ENCODE data around the gene MAP1LC3A.

Gene MAP1LC3A

DNA sequence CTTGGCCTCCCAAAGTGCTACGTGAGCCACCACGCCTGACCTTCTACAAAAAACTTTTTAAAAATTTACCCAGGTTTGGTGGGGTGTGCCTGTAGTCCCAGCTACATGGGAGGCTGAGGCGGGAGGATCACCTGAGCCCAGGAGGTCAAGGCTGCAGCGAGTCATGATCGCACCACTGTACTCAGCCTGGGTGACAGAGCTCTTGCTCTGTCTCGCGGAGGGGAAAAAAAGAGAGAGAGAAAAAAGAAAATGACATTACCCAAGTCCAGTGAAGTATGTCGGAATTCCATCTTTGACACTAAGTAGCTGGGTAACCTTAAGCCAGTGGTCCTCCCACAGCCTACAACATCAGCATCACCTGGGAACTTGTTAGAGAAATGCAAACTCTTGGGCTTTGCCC, 18.8 kb upstream of the MAP1LC3A start:
- TF ChIP-seq, protein P1, sequence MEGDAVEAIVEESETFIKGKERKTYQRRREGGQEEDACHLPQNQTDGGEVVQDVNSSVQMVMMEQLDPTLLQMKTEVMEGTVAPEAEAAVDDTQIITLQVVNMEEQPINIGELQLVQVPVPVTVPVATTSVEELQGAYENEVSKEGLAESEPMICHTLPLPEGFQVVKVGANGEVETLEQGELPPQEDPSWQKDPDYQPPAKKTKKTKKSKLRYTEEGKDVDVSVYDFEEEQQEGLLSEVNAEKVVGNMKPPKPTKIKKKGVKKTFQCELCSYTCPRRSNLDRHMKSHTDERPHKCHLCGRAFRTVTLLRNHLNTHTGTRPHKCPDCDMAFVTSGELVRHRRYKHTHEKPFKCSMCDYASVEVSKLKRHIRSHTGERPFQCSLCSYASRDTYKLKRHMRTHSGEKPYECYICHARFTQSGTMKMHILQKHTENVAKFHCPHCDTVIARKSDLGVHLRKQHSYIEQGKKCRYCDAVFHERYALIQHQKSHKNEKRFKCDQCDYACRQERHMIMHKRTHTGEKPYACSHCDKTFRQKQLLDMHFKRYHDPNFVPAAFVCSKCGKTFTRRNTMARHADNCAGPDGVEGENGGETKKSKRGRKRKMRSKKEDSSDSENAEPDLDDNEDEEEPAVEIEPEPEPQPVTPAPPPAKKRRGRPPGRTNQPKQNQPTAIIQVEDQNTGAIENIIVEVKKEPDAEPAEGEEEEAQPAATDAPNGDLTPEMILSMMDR (IDR thresholded peaks at IDR 0.05; ENCODE audit: borderline replicate concordance, control extremely low read depth, extremely low read depth, insufficient read depth, missing control alignments) = no peak
- DNase-seq (ENCODE audit: low spot score) = no peak
- in situ Hi-C loops (cut with MboI; ENCODE audit: low sequenced_read_pairs, unreplicated experiment) = loop anchor here (10.0 kb wide), 2 partner anchors 165 to 225 kb away; partner anchors contain the start of gene TP53INP2

DNA sequence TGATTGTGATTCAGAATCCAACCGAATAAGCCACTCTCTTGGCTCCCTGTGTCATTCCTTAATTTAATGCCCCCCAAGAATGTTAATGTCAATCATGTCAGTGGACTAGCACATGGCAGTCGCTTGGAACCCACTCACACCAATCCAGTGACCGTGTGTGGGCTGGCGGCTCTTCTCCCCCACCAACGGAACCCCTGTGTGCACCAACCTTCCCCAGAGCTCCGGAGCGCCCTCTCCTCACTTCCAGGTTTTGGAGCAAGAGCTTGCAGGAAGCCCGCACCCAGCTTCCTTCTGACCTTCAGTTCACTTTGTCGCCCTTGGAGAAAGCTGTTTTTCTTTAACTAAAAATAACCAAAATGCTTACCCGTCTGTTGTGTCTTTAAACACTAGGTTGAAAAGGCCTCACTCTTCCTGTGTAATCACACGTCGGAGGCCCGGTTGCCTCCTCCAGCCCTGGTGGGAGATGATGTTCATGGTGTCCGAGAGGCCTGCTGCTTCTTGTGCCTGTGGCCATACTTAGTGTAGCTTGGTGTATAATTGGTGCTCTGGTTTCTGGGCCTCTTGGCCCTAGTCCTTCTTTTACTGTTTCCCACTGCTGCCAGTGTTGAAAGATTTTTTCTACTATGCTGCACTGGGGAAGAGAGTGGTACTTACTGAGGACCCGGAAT, 17.8 kb upstream of the MAP1LC3A start:
- TF ChIP-seq, protein P1 (IDR thresholded peaks at IDR 0.05; ENCODE audit: borderline replicate concordance, control extremely low read depth, extremely low read depth, insufficient read depth, missing control alignments) = no peak
- no peak for DNase-seq (ENCODE audit: low spot score)
- in situ Hi-C loops (cut with MboI; ENCODE audit: low sequenced_read_pairs, unreplicated experiment) = no loop called here

DNA sequence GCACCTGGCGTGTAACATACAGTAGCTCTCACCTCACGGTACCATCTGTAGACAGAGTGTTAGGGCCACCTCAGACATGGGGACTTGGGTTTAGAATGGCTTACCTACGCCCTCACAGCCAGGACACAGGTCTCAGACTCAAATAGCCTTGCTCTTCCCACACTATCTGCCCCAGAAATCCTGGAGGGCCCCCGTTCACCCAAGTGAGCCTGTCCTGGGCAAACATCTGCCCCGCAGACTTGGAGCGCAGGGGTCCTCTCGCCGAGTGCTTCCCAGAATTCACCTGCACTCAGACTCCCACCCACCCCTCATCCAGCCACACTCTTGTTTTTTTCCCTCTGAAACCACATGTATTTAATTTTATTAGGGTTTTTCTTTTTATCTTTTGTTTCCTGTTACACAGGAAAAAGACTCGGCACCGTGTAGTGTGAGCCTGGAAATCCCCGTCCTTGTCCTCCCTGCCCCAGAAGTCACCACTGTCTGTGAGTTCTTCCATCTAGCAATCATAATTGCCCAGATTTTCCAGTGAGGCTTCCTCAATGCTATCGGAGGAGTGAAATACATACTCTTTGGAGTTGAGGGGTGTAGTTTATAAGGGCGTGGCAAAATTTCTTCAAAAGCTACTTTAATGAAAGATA, 17.1 kb upstream of the MAP1LC3A start:
- in situ Hi-C loops (cut with MboI; ENCODE audit: low sequenced_read_pairs, unreplicated experiment) = no loop called here
- TF ChIP-seq, protein P1 (IDR thresholded peaks at IDR 0.05; ENCODE audit: borderline replicate concordance, control extremely low read depth, extremely low read depth, insufficient read depth, missing control alignments) = no peak
- no peak for DNase-seq (ENCODE audit: low spot score)

DNA sequence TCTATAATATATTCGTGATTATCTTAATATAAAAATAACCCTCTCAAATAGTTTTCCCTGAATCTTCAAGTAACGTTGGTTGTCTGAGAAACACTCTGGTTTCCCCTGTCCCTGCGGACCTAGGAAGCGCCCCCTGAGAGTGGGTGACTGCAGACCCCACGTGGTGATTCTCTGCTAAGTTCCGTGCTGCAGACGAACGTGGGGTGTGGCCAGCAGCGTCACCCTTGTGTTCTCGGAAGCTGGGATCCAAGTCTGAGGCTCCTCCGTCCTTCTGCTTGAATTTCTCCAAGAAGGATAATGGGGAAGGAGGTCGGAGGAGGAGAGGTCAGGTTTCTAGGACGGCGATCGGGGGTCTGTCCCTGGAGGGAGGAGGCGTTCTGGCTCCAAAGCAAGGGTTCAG, 16.6 kb upstream of the MAP1LC3A start:
- TF ChIP-seq, protein P1 (IDR thresholded peaks at IDR 0.05; ENCODE audit: borderline replicate concordance, control extremely low read depth, extremely low read depth, insufficient read depth, missing control alignments) = no peak
- no peak for DNase-seq (ENCODE audit: low spot score)
- in situ Hi-C loops (cut with MboI; ENCODE audit: low sequenced_read_pairs, unreplicated experiment) = no loop called here

DNA sequence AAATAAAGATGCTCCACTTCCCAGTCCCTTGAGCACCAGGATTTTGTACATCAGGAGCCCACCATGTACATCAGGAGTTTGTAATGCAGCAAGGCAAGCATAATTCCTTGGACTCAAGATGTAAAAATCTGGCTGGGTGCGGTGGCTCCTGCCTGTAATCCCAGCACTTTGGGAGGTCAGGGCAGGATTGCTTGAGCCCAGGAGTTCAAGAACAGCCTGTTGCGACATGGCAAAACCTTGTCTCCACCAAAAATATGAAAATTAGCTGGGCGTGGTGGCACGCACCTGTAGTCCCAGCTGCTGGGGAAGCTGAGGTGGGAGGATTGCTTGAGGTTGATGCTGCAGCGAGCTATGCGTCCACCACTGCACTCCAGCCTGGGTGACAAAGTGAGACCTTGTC, 16.1 kb upstream of the MAP1LC3A start:
- in situ Hi-C loops (cut with MboI; ENCODE audit: low sequenced_read_pairs, unreplicated experiment) = no loop called here
- TF ChIP-seq, protein P1 (IDR thresholded peaks at IDR 0.05; ENCODE audit: borderline replicate concordance, control extremely low read depth, extremely low read depth, insufficient read depth, missing control alignments) = no peak
- no peak for DNase-seq (ENCODE audit: low spot score)

DNA sequence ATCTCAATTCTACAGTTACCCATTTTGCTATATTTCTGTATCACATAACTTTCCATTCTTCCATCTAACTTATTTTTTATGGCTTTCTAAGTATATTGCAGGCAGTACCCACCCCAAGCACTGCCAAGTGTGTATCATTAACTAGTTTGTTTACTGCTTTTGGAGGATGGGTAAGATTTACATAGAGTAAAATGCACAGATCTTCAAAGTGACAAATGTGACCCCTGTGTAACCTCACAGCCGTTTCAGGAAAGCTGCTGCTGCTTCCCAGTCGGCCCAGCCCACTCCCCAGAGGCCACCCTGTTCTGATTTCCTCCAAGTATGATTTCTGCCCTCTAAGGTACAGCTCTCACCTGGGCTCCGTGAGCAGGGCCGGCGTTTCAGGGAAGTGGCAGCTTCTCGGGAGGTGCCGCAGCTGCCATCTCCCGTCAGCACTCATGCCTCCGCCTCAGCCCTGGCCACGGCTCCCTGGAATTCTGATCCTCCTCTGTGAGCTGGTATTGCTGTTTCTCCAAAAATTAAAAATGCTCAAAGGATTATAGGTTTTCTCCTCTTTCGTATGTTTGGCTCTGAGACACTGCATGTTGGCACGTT, 15.0 kb upstream of the MAP1LC3A start:
- TF ChIP-seq, protein P1 (IDR thresholded peaks at IDR 0.05; ENCODE audit: borderline replicate concordance, control extremely low read depth, extremely low read depth, insufficient read depth, missing control alignments) = no peak
- in situ Hi-C loops (cut with MboI; ENCODE audit: low sequenced_read_pairs, unreplicated experiment) = no loop called here

More for the DNA sequence above, 15.0 kb upstream of the MAP1LC3A start:
- no peak for DNase-seq (ENCODE audit: low spot score)

All from GM13976 (cell line).